K562 (cell line): ENCODE results near the gene YPEL3. TPM values are rescaled to one million over a fixed set of nuclear protein-coding genes. Genes with fewer than 3 reads are reported as not detected.

Experiments
- RBFOX2 ChIP-seq: fragments of 200-400 bp; formaldehyde crosslinking; IDR thresholded peaks from 2 replicates; pipeline ENCODE4 v1.6.1; 2017; ENCODE audit warnings: low read depth, mild to moderate bottlenecking, low read length, moderate library complexity
- SMARCE1 ChIP-seq: fragments of 450-650 bp; IDR thresholded peaks from 2 replicates; pipeline ENCODE4 v1.7.1; 2016; ENCODE audit warnings: mild to moderate bottlenecking
- TOE1 ChIP-seq, 2 experiments: fragments of 450-650 bp in 1 of 2; sonication (generic) in 1 of 2; formaldehyde crosslinking in 1 of 2; IDR thresholded peaks; 2 replicates each; pipeline versions ENCODE4 v1.7.1 to v1.8.0; 2016 to 2022; ENCODE audit warnings: borderline replicate concordance in 2 of 2, mild to moderate bottlenecking in 2 of 2, antibody characterized with exemption in 1 of 2, inconsistent platforms in 1 of 2, low read depth in 1 of 2, missing genetic modification reagents in 1 of 2, moderate library complexity in 1 of 2
- ZNF75A ChIP-seq: fragments of 450-650 bp; formaldehyde crosslinking; IDR thresholded peaks from 2 replicates; pipeline ENCODE4 v1.4.0; 2020; ENCODE audit warnings: mild to moderate bottlenecking
- polyA plus RNA-seq, 8 experiments: library from polyadenylated mRNA; depleted of rRNA in 4 of 8; stranded (reverse) in 5 of 8; unstranded in 3 of 8; fragments of >200 nt; fragmentation: Nextera tagmentation in 2 of 8; fragmentation: Illumina TruSeq in 1 of 8; extraction: Ambion mirVana in 2 of 8; extraction: Trizol in 1 of 8; gene quantifications; 2 replicates each; pipeline versions ENCODE4 v1.2.1 to v1.2.3, GENCODE V29; 2011 to 2014; ENCODE audit warnings: inconsistent platforms in 1 of 8, missing spikeins in 1 of 8
- total RNA-seq, 7 experiments: library from RNA; depleted of rRNA in 6 of 7; stranded (reverse); fragments of >200 nt in 6 of 7; fragmentation: Illumina TruSeq in 2 of 7; extraction: Trizol in 2 of 7; gene quantifications; 2 replicates each; pipeline versions ENCODE4 v1.2.1 to v1.2.3, GENCODE V29; 2011 to 2021; ENCODE audit warnings: low replicate concordance in 1 of 7
- TF ChIP-seq, protein P1 (sequence below), 2 experiments: fragments of 200-800 bp in 1 of 2; sonication (Bioruptor generic) in 1 of 2; sonication (generic) in 1 of 2; formaldehyde crosslinking in 1 of 2; IDR thresholded peaks in 1 of 2; conservative IDR thresholded peaks in 1 of 2; 2 replicates each; pipeline versions ENCODE4 v1.5.0 to v1.6.1; 2016 to 2020; ENCODE audit warnings: missing compliant biosample characterization in 1 of 2, missing genetic modification characterization in 1 of 2, missing genetic modification reagents in 1 of 2
- TF ChIP-seq, protein P2 (sequence below): fragments of 250-450 bp; sonication (Bioruptor Pico); IDR thresholded peaks from 2 replicates; pipeline ENCODE4 v1.4.0; 2020
- TF ChIP-seq, protein P3 (sequence below): fragments of 450-650 bp; conservative IDR thresholded peaks from 2 replicates; pipeline ENCODE4 v1.6.1; 2016; ENCODE audit warnings: missing genetic modification characterization, low read depth, mild to moderate bottlenecking, control low read depth, missing compliant biosample characterization

The YPEL3 gene
- total and polyA plus RNA-seq, 9 of the 15 experiments (the other 6 are each of a cell fraction or from before 2014, with no cell fraction given): 0.41 to 15.0 (median 2.9) TPM

- TF ChIP-seq TOE1 (IDR thresholded peaks at IDR 0.05; ENCODE audit: borderline replicate concordance) (peak; percentile 61; the same call in 1 of the 2 replicates), TOE1 (CRISPR knock-in tag; IDR thresholded peaks at IDR 0.05; ENCODE audit: borderline replicate concordance, low read depth) (0 out of 2 replicates have a peak, but pooled peaks have one; percentile 81), SMARCE1 (peak; percentile 23; the same call in 1 of the 2 replicates), RBFOX2 (peak; percentile 97), ZNF75A (CRISPR knock-in tag) (no peak)
- TF ChIP-seq, protein P1, sequence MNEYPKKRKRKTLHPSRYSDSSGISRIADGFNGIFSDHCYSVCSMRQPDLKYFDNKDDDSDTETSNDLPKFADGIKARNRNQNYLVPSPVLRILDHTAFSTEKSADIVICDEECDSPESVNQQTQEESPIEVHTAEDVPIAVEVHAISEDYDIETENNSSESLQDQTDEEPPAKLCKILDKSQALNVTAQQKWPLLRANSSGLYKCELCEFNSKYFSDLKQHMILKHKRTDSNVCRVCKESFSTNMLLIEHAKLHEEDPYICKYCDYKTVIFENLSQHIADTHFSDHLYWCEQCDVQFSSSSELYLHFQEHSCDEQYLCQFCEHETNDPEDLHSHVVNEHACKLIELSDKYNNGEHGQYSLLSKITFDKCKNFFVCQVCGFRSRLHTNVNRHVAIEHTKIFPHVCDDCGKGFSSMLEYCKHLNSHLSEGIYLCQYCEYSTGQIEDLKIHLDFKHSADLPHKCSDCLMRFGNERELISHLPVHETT (CRISPR knock-in tag; conservative IDR thresholded peaks at IDR 0.05 in 1 of 2, IDR thresholded peaks at IDR 0.05 in 1 of 2): peak in 1 of 2 experiments; percentile 88; a peak in 2 of 4 replicates
- TF ChIP-seq, protein P2, sequence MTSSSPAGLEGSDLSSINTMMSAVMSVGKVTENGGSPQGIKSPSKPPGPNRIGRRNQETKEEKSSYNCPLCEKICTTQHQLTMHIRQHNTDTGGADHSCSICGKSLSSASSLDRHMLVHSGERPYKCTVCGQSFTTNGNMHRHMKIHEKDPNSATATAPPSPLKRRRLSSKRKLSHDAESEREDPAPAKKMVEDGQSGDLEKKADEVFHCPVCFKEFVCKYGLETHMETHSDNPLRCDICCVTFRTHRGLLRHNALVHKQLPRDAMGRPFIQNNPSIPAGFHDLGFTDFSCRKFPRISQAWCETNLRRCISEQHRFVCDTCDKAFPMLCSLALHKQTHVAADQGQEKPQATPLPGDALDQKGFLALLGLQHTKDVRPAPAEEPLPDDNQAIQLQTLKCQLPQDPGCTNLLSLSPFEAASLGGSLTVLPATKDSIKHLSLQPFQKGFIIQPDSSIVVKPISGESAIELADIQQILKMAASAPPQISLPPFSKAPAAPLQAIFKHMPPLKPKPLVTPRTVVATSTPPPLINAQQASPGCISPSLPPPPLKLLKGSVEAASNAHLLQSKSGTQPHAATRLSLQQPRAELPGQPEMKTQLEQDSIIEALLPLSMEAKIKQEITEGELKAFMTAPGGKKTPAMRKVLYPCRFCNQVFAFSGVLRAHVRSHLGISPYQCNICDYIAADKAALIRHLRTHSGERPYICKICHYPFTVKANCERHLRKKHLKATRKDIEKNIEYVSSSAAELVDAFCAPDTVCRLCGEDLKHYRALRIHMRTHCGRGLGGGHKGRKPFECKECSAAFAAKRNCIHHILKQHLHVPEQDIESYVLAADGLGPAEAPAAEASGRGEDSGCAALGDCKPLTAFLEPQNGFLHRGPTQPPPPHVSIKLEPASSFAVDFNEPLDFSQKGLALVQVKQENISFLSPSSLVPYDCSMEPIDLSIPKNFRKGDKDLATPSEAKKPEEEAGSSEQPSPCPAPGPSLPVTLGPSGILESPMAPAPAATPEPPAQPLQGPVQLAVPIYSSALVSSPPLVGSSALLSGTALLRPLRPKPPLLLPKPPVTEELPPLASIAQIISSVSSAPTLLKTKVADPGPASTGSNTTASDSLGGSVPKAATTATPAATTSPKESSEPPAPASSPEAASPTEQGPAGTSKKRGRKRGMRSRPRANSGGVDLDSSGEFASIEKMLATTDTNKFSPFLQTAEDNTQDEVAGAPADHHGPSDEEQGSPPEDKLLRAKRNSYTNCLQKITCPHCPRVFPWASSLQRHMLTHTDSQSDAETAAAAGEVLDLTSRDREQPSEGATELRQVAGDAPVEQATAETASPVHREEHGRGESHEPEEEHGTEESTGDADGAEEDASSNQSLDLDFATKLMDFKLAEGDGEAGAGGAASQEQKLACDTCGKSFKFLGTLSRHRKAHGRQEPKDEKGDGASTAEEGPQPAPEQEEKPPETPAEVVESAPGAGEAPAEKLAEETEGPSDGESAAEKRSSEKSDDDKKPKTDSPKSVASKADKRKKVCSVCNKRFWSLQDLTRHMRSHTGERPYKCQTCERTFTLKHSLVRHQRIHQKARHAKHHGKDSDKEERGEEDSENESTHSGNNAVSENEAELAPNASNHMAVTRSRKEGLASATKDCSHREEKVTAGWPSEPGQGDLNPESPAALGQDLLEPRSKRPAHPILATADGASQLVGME (CRISPR knock-in tag): peak; percentile 80
- TF ChIP-seq, protein P3, sequence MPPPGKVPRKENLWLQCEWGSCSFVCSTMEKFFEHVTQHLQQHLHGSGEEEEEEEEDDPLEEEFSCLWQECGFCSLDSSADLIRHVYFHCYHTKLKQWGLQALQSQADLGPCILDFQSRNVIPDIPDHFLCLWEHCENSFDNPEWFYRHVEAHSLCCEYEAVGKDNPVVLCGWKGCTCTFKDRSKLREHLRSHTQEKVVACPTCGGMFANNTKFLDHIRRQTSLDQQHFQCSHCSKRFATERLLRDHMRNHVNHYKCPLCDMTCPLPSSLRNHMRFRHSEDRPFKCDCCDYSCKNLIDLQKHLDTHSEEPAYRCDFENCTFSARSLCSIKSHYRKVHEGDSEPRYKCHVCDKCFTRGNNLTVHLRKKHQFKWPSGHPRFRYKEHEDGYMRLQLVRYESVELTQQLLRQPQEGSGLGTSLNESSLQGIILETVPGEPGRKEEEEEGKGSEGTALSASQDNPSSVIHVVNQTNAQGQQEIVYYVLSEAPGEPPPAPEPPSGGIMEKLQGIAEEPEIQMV: 0 out of 2 replicates have a peak, but pooled peaks have one; percentile 7
Observed at GRCh38 chr16:30065102-30065942, 30.7 kb downstream of the YPEL3 start, which contains the start of gene ALDOA (continued).
